ENCODE data around the gene RBM45.

DNA sequence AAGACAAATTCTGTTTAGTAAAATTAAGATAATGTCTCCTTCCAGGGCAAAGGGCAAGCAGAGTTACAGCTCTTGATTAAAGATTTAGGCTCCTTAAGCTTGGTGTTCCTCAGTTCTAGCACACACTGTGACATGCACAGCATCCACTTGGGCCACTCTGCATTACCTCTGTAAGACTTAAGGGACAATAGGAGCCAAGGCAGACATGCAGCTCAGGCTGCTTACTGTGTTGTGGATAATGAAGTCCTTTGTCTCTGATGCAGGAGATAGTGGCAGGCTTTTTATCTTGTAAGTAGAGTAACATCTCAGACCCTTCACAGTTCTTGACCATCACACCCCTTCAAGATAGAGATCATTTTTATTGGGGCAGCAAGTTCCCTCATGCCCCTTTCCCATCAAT is 31.2 kb downstream of the RBM45 start:
- TF ChIP-seq, protein P1, sequence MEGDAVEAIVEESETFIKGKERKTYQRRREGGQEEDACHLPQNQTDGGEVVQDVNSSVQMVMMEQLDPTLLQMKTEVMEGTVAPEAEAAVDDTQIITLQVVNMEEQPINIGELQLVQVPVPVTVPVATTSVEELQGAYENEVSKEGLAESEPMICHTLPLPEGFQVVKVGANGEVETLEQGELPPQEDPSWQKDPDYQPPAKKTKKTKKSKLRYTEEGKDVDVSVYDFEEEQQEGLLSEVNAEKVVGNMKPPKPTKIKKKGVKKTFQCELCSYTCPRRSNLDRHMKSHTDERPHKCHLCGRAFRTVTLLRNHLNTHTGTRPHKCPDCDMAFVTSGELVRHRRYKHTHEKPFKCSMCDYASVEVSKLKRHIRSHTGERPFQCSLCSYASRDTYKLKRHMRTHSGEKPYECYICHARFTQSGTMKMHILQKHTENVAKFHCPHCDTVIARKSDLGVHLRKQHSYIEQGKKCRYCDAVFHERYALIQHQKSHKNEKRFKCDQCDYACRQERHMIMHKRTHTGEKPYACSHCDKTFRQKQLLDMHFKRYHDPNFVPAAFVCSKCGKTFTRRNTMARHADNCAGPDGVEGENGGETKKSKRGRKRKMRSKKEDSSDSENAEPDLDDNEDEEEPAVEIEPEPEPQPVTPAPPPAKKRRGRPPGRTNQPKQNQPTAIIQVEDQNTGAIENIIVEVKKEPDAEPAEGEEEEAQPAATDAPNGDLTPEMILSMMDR (conservative IDR thresholded peaks at IDR 0.05; ENCODE audit: low read length): no peak
- TF ChIP-seq EZH2phosphoT487 (IDR thresholded peaks at IDR 0.05; ENCODE audit: borderline replicate concordance, low read depth, low read length): no peak

Data from OCI-LY7 (cell line).